HG03159 (cell line): ENCODE results near the gene RERE.
"Not testable (repeated sequence)": the region's sequence is repeated elsewhere in the genome, so short reads cannot be mapped to it uniquely, and the experiment has no call there.

Experiments used
- ATAC-seq: cut with Tn5 transposase; IDR thresholded peaks from one replicate; pipeline ENCODE4 v1.9.1; 2021; ENCODE audit warnings: mild to moderate bottlenecking, moderate library complexity; ENCODE audit not compliant: unreplicated experiment

The RERE gene

DNA sequence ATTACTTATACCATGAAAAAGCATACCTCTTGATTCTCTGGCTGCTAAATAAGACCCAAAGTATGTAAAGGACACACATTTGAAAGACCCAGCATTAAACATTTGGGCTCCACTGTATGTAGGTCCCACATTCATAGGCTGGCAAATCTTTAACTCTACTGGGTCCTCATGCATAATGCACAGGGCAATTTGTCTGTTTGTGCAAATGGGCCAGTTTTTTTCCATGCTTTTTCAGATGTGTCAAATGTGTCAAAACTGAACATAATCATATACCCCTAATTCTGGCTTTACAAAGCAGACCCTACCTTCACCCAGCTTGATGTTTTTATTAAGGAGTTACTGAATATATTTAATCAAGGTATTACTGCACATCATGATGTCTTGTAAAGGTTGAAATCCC, 63.7 kb downstream of the RERE start:
- no peak for ATAC-seq

DNA sequence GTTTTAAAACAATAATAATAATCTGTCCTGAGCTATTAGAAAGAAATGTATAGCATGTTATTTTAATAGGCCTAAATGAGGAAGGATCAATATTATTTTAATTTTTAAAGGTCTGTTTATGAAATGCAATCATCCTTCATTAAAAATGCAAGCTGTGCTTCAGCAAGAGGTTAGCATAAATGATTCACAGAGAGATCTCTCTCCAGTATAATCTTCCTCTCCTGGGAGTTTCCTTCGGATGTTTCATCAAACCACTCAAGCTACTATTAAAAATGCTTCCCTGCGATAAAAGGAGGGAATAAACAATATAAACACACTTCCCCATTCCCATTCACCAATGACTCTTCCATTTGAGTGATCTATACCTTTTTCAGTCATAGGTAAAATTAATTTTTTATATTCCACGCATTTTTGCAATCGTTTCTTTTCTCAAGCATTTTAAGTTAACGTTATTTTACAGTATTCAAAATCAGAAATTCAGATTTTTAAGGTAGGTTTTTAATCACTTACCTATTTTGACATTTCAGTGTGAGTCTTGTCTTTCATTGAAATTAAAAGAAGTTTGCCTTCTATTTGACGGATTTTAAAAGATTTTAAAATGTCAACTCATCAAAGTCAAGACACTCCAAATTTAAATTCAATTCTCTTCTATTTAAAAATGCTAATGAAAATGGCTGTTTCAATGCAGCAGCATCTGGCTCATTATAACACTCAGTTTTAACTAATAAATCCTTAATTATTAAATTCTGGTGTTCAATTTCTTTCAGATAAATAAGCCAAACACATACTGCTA, 64.3 kb downstream of the RERE start:
- ATAC-seq, result no peak

DNA sequence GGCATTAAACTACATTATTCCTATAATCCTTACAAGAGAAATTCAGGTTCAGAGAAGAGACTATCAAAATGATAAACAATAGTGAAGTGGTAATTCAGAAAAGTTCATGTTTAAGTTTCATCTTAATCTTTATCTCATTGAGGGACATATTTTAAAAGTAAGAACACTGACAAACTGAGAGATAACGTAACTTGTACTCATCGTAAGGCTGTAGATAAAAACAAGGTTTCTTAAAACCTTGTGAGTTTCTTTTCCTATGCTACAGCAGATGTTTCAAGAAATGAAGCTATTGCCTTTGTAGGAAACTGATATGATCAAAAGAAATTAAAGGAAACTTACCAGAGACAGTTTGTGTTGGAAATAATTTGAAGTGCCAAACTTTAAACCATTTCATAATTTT, 65.0 kb downstream of the RERE start:
- ATAC-seq, result no peak

GRCh38 chr1:8751984-8752383, 65.5 kb downstream of the RERE start:
- no peak for ATAC-seq

GRCh38 chr1:8747879-8748825, 69.3 kb downstream of the RERE start:
- ATAC-seq, result no peak

DNA sequence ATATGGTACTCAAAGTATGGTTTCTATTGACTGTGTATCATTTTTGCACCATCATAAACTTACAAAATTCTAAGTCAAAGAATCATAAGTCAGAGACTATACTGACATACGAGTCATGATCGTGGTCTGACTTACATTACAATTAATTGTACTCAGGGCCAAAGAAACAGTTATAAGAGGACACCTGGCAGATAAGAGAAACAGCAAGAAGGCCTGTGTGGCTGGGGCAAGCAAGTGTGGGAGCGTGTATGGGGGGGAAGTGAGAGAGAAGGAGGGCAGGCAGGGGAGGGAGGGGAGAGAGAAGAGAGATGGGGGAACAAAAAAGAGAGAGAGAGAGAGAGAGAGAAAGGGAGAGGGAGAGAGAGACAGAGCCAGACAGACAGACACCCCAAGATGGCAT, 70.9 kb downstream of the RERE start:
- ATAC-seq, result no peak

DNA sequence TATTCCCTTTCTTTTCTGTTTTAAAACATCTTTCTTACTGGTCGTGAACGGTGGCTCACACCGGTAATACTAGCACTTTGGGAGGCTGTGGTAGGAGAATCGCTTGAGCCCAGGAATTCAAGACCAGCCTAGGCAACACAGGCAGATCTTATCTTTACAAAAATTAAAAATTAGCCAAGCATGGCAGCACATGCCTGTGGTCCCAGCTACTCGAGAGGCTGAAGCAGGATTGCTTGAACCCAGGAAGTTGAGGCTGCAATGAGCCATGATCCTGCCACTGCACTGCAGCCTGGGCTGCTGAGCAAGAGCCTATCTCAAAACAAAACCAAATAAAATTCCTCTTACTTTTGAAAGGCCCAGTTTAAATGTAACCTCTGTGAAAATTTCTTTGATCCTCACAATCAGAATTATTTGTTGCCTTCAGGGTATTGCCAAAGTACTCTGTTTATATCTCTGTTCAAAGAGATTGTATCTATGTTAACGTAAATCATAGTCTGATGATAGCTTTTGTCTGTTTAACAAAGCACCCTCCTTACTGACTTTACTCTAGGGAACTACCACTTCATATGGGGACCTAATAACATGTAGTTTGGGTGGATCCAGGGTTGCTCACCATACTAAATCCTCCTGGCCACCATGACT, 71.6 kb downstream of the RERE start:
- ATAC-seq, result no peak

DNA sequence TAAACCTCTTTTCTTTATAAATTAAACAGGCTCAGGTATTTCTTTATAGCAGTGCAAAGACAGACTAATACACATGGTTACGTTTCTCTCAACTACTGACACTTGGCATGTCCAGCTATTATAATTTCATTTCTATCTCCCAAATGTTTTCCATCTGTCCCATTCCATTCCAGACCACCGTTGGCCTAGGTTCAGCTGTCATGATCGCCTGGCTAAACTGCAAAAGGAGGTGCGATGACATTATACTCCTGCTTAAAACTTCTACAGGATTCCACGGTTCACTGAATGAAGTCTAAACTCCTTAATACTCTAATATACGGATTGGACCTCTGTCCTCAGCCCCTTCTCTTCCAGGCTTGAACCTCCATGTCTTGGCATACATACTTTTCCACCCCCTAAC, 72.1 kb downstream of the RERE start:
- no peak for ATAC-seq

GRCh38 chr1:8742022-8742924, 75.2 kb downstream of the RERE start:
- no peak for ATAC-seq

GRCh38 chr1:8740034-8740449, 77.4 kb downstream of the RERE start:
- no peak for ATAC-seq

GRCh38 chr1:8739377-8739776, 78.1 kb downstream of the RERE start:
- no peak for ATAC-seq

DNA sequence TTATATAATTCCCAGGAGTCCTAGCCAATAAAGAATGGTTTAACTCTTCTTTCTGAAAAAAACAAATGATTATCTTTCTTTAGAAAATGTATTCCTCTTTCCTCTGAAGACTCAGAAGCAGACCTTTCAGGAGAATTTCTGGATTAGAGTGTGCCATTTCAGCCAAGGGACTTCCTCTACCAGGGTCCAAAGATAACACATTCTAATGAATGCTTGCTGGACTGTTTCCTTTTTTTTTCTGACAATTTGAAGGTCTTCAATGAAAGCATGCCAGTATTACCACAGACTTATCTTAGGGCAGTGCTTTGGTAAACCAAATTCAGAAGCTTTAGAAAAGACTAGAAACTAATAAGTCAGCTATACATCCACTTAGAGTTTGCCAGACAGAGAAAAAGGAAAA, 80.5 kb downstream of the RERE start:
- ATAC-seq, result no peak

GRCh38 chr1:8733484-8733883, 84.0 kb downstream of the RERE start:
- ATAC-seq, result no peak

DNA sequence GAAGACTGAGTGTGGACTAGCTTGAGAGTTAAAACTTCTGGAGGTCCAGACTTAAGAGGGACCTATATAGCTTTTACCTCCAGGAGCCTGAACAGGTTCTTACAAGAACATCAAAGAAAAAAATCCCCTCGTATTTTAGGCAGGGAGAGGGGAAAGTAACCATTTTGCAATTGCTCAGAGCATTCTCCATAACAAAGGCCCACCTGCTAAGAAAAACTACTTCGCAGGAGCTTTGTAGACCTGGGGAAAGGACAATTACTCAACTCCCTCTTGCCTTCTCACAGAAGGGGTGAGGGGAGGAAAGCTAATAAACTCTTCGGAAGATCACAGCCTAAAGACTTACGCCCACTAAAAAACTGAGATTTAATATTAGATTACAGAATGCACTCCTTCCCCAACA, 86.3 kb downstream of the RERE start:
- no peak for ATAC-seq

GRCh38 chr1:8728464-8728863, 89.0 kb downstream of the RERE start:
- ATAC-seq, result no peak

GRCh38 chr1:8727809-8728213, 89.6 kb downstream of the RERE start:
- ATAC-seq, result no peak

GRCh38 chr1:8727316-8727715, 90.1 kb downstream of the RERE start:
- not testable (repeated sequence) for ATAC-seq

DNA sequence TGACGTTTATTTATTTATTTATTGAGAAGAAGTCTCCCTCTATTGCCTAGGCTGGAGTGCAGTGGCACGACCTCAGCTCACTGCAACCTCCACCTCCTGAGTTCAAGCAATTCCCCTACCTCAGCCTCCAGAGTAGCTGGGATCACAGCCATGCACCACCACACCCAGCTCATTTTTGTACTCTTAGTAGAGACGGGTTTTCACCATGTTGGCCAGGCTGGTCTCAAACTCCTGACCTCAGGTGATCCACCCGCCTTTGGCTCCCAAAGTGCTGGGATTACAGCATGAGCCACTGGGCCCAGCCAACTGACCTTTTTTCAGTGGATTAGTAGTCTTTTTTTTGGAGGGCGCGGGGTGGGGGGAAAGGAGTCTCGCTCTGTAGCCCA, 90.6 kb downstream of the RERE start:
- not testable (repeated sequence) for ATAC-seq

- ATAC-seq, result no peak
These were observed 94.4 kb downstream of the RERE start for GRCh38 chr1:8723010-8723409.

DNA sequence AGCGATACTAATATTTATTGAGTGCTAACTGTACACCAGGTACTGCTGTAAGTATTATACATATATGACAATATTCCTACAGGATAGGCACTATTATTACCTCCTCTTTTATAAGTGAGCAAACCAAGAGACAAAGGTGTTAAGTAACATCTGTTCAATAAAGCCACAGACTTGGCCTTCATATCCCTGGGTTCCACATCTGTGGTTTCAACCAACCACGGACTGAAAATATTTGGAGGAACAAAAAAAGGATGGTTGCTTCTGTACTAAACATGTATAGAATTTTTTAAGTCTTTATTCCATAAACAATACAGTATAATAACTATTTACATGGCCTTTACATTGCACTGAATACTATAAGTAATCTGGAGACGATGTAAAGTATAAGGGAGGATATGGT, 95.1 kb downstream of the RERE start:
- ATAC-seq, result no peak
